Measurements from ENCODE around the gene POU2F2. TPM values are rescaled to one million over a fixed set of nuclear protein-coding genes. Genes with fewer than 3 reads are reported as not detected.

The POU2F2 gene
- 6.1 TPM for total RNA-seq
- long read RNA-seq, partial matches to known transcripts = 5 of 10 reads
- long read RNA-seq, other reads (novel, unspliced or antisense) = 4 of 10 reads

- TF ChIP-seq CTCF (IDR thresholded peaks at IDR 0.05) = no peak
Observed at GRCh38 chr19:42132030-42132628, at the start of gene POU2F2. POU2F2 (minus strand) TSS chr19:42132446; CDS start chr19:42132411, 35 bp downstream.

GRCh38 chr19:42178791-42179674 lies 46.8 kb upstream of the POU2F2 start:
- Histone ChIP-seq H3K27me3 (ENCODE audit: low read depth) (peaks cover 67% of the 10 kb centered on the region), H3K9me3 (no peaks in the 10 kb centered on the region), H3K36me3 (no peaks in the 10 kb centered on the region), H3K27ac (no peak overlapping the region), H3K4me3 (no peak overlapping the region), H3K4me1 (peaks cover 14% of the 10 kb centered on the region)
- TF ChIP-seq CTCF (IDR thresholded peaks at IDR 0.05) = peak; percentile 10
- ATAC-seq (no peak), DNase-seq (no peak)
- intact Hi-C loops (cut with DNase I) = no loop called here

More at GRCh38 chr19:42132030-42132628, at the start of gene POU2F2:
- peaks cover 17% of the 10 kb centered on the region for H3K4me1 ChIP-seq
- DNase-seq = peak; percentile 60
- H3K36me3 ChIP-seq = no peaks in the 10 kb centered on the region
- no peak within 1 kb of the TSS for H3K27ac ChIP-seq
- H3K9me3 ChIP-seq = no peaks in the 10 kb centered on the region
- peak; percentile 43 to 55 for ATAC-seq
- H3K4me3 ChIP-seq = peak within 1 kb of the TSS; percentile 47
- intact Hi-C loops (cut with DNase I) = no loop called here
- H3K27me3 ChIP-seq (ENCODE audit: low read depth) = peaks cover 33% of the 10 kb centered on the region

- no peak overlapping the region for H3K27ac ChIP-seq
- TF ChIP-seq CTCF (IDR thresholded peaks at IDR 0.05) = no peak
- ATAC-seq (no peak), DNase-seq (no peak)
- intact Hi-C loops (cut with DNase I) = no loop called here
- H3K27me3 ChIP-seq (ENCODE audit: low read depth) = peaks cover 73% of the 10 kb centered on the region
- H3K9me3 ChIP-seq = no peaks in the 10 kb centered on the region
- peaks cover 14% of the 10 kb centered on the region for H3K4me1 ChIP-seq
- H3K4me3 ChIP-seq = no peak overlapping the region
- no peaks in the 10 kb centered on the region for H3K36me3 ChIP-seq
Observed at GRCh38 chr19:42177686-42178019, 45.4 kb upstream of the POU2F2 start.

- Histone ChIP-seq H3K36me3 (no peaks in the 10 kb centered on the region), H3K27me3 (ENCODE audit: low read depth) (peaks cover 77% of the 10 kb centered on the region), H3K9me3 (no peaks in the 10 kb centered on the region), H3K4me3 (peak overlapping the region; percentile 42), H3K27ac (no peak overlapping the region), H3K4me1 (peaks cover 14% of the 10 kb centered on the region)
- intact Hi-C loops (cut with DNase I) = no loop called here
- ATAC-seq = peak; percentile 89 to 93
- DNase-seq = peak; percentile 80
- peak; percentile 46 for TF ChIP-seq CTCF (IDR thresholded peaks at IDR 0.05)
Observed at GRCh38 chr19:42176990-42177685, 44.9 kb upstream of the POU2F2 start.

GRCh38 chr19:42176649-42176989 lies 44.4 kb upstream of the POU2F2 start:
- peak overlapping the region; percentile 42 for H3K4me3 ChIP-seq

More at GRCh38 chr19:42176649-42176989, 44.4 kb upstream of the POU2F2 start:
- H3K36me3 ChIP-seq = no peaks in the 10 kb centered on the region
- DNase-seq = no peak
- H3K27me3 ChIP-seq (ENCODE audit: low read depth) = peaks cover 81% of the 10 kb centered on the region
- H3K9me3 ChIP-seq = no peaks in the 10 kb centered on the region
- peaks cover 14% of the 10 kb centered on the region for H3K4me1 ChIP-seq
- intact Hi-C loops (cut with DNase I) = no loop called here
- no peak overlapping the region for H3K27ac ChIP-seq
- TF ChIP-seq CTCF (IDR thresholded peaks at IDR 0.05) = no peak
- peak; percentile 52 to 66 for ATAC-seq
